Astrocyte (in vitro differentiated cells and primary cell): ENCODE results near the gene MAGI1.

Source experiments
- CTCF ChIP-seq: IDR thresholded peaks from 2 replicates; pipeline ENCODE4 v1.5.1; 2011; ENCODE audit warnings: low read depth, mild to moderate bottlenecking, inconsistent platforms, low read length, moderate library complexity; ENCODE audit not compliant: insufficient read depth
- EZH2 ChIP-seq: IDR thresholded peaks from 2 replicates; pipeline ENCODE4 v1.6.1; 2012; ENCODE audit warnings: mild to moderate bottlenecking, low read length, inconsistent platforms; ENCODE audit not compliant: insufficient read depth

- no peak for TF ChIP-seq EZH2
- no peak for TF ChIP-seq CTCF
Measured at GRCh38 chr3:65830948-65831732, 207.6 kb downstream of the MAGI1 start.
